Measurements from ENCODE around the gene RHOC.
A peak's percentile ranks its signal among the peaks of the same experiment; 100 is the strongest.

Gene RHOC

DNA sequence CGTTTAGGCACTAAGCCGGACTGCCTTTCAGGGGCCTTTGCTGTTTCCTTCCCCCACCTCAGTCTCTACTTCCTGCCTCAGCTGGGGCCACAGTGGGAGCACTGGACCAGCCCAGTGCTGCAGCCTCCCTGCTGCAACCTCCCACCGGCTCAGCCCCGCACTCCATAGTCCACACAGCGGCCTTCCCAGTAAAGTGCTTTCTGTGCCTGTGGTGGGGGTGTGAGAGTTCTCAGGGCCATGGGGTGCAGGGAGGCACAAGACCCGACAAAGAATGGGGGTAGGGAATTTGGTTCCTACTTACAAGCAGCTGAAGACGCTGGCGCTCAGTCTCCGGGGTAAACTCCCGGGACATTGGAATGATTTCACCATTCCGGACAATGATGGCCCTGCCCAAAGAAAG is 4.7 kb upstream of the RHOC start:
- no peak for FAIRE-seq
- TF ChIP-seq POLR2AphosphoS5 (IDR thresholded peaks at IDR 0.05; ENCODE audit: low read depth, low read length), result no peak
- no peak for TF ChIP-seq PAX5 (IDR thresholded peaks at IDR 0.05; ENCODE audit: insufficient read depth, low read length, severe bottlenecking)
- TF ChIP-seq POU2F2 (IDR thresholded peaks at IDR 0.05; ENCODE audit: low read depth, low read length), result no peak
- no peak for TF ChIP-seq TAF1 (IDR thresholded peaks at IDR 0.05; ENCODE audit: low read depth, low read length)
- no peak for TF ChIP-seq POLR2A (IDR thresholded peaks at IDR 0.05; ENCODE audit: low read depth, low read length)
- no peak for TF ChIP-seq SPI1 (IDR thresholded peaks at IDR 0.05; ENCODE audit: low read depth, low read length)
- DNase-seq (ENCODE audit: insufficient read length, low spot score), result no peak

DNA sequence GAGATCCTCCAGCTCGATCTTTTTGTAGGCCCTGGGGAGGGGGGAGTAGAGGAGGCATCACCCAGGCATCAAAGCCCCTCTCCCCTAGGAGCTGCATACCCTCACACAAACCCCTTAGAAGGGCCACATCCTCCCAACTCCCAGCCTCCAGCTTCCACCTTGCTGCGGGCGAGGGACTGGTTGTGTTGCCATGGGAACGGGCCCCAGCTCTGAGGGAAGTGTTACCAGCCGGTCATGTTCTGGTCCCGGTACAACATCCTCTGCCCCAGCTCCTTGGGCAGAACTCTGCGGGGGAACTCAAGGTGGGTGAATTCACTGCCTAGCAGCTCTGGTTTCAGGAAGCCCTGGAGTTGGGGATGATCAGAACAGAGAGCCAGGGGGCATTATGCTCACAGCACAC is 4.1 kb upstream of the RHOC start:
- FAIRE-seq (no peak), DNase-seq (ENCODE audit: insufficient read length, low spot score) (no peak)
- TF ChIP-seq POLR2AphosphoS5 (IDR thresholded peaks at IDR 0.05; ENCODE audit: low read depth, low read length), result no peak
- TF ChIP-seq POLR2A (IDR thresholded peaks at IDR 0.05; ENCODE audit: low read depth, low read length), result no peak
- no peak for TF ChIP-seq PAX5 (IDR thresholded peaks at IDR 0.05; ENCODE audit: insufficient read depth, low read length, severe bottlenecking)
- no peak for TF ChIP-seq SPI1 (IDR thresholded peaks at IDR 0.05; ENCODE audit: low read depth, low read length)
- TF ChIP-seq POU2F2 (IDR thresholded peaks at IDR 0.05; ENCODE audit: low read depth, low read length), result no peak
- TF ChIP-seq TAF1 (IDR thresholded peaks at IDR 0.05; ENCODE audit: low read depth, low read length), result no peak

DNA sequence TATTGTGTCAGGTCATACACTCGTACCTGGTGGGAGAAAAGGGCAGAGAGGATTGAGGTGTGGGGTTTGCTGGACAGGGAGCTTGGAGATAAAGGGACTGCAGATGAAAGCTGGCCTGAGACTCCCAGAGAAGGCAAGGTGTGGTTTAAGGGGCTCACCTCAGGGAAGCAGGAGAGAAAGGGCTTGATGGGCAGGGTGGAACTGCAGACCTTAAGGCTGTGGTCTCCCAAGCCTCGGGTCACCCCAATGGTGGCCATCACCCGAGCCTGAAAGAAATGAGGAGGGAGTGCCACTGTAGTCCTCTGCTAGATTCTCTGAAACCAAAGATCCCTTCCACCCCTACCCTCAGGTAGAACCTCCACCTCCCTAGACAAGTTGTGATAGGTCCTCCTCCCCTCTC is 3.7 kb upstream of the RHOC start:
- FAIRE-seq, result no peak
- no peak for TF ChIP-seq TAF1 (IDR thresholded peaks at IDR 0.05; ENCODE audit: low read depth, low read length)
- TF ChIP-seq POLR2AphosphoS5 (IDR thresholded peaks at IDR 0.05; ENCODE audit: low read depth, low read length), result no peak
- no peak for TF ChIP-seq PAX5 (IDR thresholded peaks at IDR 0.05; ENCODE audit: insufficient read depth, low read length, severe bottlenecking)
- no peak for TF ChIP-seq POU2F2 (IDR thresholded peaks at IDR 0.05; ENCODE audit: low read depth, low read length)
- no peak for TF ChIP-seq POLR2A (IDR thresholded peaks at IDR 0.05; ENCODE audit: low read depth, low read length)
- TF ChIP-seq SPI1 (IDR thresholded peaks at IDR 0.05; ENCODE audit: low read depth, low read length), result no peak
- DNase-seq (ENCODE audit: insufficient read length, low spot score), result no peak

DNA sequence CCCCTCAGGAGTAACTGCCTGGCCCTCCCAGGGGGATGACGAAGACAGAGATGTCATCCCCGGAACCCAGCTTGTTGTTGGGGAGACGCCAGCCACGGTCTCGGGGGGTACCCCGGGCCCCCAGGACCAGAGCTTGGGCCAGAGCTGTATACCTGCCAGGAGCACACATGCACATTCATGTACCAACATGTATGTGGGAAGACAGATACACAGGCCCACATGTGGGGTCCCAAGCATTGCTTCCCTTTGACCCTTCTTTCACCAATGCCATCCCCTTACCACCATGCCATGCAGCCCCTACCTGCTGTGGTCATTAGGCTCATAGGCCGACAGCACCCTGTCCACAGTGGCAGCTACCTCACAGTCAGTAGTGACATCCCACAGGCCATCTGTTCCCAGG is 3.2 kb upstream of the RHOC start:
- DNase-seq (ENCODE audit: insufficient read length, low spot score) (no peak), FAIRE-seq (no peak)
- TF ChIP-seq PAX5 (IDR thresholded peaks at IDR 0.05; ENCODE audit: insufficient read depth, low read length, severe bottlenecking) (no peak), SPI1 (IDR thresholded peaks at IDR 0.05; ENCODE audit: low read depth, low read length) (no peak), POLR2A (IDR thresholded peaks at IDR 0.05; ENCODE audit: low read depth, low read length) (no peak), POU2F2 (IDR thresholded peaks at IDR 0.05; ENCODE audit: low read depth, low read length) (no peak), TAF1 (IDR thresholded peaks at IDR 0.05; ENCODE audit: low read depth, low read length) (no peak), POLR2AphosphoS5 (IDR thresholded peaks at IDR 0.05; ENCODE audit: low read depth, low read length) (no peak)

DNA sequence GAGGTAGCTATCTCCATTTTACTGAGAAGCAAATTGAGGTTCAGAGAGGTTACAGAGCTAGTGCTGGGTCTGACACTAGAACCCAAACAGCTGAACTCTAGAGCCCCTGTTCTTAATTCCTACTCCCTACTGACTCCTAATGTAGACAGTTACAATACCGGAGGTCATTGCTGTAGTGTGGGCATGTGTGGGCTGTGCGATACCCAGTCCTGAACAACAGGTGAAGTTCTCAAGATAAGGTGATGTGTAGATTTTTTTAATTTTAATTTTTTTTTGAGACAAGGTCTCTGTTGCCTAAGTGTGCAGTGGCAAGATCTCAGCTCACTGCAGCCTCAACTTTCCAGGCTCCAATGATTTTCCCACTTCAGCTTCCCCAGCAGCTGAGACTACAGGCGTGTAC is 1.6 kb upstream of the RHOC start:
- no peak for TF ChIP-seq SPI1 (IDR thresholded peaks at IDR 0.05; ENCODE audit: low read depth, low read length)
- no peak for TF ChIP-seq POLR2A (IDR thresholded peaks at IDR 0.05; ENCODE audit: low read depth, low read length)
- no peak for TF ChIP-seq POU2F2 (IDR thresholded peaks at IDR 0.05; ENCODE audit: low read depth, low read length)
- TF ChIP-seq PAX5 (IDR thresholded peaks at IDR 0.05; ENCODE audit: insufficient read depth, low read length, severe bottlenecking), result no peak
- no peak for TF ChIP-seq TAF1 (IDR thresholded peaks at IDR 0.05; ENCODE audit: low read depth, low read length)
- no peak for TF ChIP-seq POLR2AphosphoS5 (IDR thresholded peaks at IDR 0.05; ENCODE audit: low read depth, low read length)
- no peak for DNase-seq (ENCODE audit: insufficient read length, low spot score)
- FAIRE-seq, result no peak

DNA sequence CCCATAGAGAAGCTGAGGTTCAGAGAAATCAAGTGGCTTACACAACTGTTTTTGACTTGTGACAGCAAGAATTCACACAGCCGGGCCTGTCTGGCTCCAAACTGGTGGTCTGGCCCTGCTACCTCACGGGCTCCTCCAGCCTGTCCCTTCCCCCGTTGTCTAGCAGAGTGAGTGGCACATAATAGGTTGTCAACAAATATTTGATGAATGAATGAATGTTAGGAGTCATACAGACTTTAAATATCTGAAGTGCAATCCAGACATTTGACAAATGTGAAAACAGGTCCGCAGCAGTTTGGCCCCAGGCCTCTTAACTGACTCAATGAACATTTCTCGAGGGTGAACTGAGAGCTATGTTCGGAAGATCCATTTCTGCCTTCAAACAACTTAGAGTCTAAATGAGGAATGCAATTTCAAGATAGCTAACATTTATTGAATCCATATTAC is 1.1 kb upstream of the RHOC start:
- FAIRE-seq, result no peak
- no peak for TF ChIP-seq POLR2A (IDR thresholded peaks at IDR 0.05; ENCODE audit: low read depth, low read length)
- TF ChIP-seq PAX5 (IDR thresholded peaks at IDR 0.05; ENCODE audit: insufficient read depth, low read length, severe bottlenecking), result no peak
- TF ChIP-seq TAF1 (IDR thresholded peaks at IDR 0.05; ENCODE audit: low read depth, low read length), result no peak
- TF ChIP-seq POLR2AphosphoS5 (IDR thresholded peaks at IDR 0.05; ENCODE audit: low read depth, low read length), result no peak
- no peak for TF ChIP-seq SPI1 (IDR thresholded peaks at IDR 0.05; ENCODE audit: low read depth, low read length)
- TF ChIP-seq POU2F2 (IDR thresholded peaks at IDR 0.05; ENCODE audit: low read depth, low read length), result no peak

DNA sequence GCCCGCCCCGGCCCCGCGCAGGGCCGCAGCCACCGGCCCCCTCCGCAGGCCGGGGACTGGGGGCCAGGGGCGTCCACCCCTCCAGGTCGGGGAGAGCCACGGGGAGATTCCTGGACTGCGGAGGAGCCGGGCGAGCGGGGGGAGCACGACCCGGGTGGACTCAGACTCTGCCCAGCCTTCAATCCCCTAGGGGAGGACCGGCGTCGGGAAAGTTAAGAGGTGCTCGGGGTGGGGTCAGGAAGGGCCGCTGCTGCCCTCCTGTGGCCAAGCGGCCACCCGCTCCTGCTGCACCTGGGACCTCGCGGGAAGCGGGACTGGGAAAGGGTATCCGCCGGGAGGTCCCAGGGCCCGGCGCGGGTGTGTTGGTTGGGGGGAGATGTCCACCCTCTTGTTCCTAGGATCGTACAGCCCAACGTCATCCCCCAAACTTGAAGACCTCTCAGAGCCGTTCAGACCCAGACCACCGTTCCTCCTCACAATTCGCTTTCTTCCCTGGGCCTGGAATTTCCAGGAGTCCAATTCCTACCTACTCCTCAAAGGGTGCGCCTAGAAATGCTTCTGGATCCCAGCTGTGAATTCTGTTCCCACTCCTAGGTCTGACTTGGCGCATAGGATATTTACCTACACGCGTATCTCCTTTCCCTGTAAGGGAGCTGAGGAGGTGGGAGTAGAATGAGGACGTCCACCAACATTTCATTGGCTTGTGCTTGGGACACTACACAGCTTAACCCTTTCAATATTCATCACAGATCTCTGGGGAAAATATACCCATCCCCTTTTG is 484 bp upstream of the RHOC start:
- peak; percentile 77 for DNase-seq (ENCODE audit: insufficient read length, low spot score)
- FAIRE-seq, result peak; percentile 16
- TF ChIP-seq POLR2AphosphoS5 (IDR thresholded peaks at IDR 0.05; ENCODE audit: low read depth, low read length) (no peak), TAF1 (IDR thresholded peaks at IDR 0.05; ENCODE audit: low read depth, low read length) (0 out of 2 replicates have a peak, but pooled peaks have one; percentile 16)

More for the DNA sequence above, 1.1 kb upstream of the RHOC start:
- DNase-seq (ENCODE audit: insufficient read length, low spot score), result no peak

DNA sequence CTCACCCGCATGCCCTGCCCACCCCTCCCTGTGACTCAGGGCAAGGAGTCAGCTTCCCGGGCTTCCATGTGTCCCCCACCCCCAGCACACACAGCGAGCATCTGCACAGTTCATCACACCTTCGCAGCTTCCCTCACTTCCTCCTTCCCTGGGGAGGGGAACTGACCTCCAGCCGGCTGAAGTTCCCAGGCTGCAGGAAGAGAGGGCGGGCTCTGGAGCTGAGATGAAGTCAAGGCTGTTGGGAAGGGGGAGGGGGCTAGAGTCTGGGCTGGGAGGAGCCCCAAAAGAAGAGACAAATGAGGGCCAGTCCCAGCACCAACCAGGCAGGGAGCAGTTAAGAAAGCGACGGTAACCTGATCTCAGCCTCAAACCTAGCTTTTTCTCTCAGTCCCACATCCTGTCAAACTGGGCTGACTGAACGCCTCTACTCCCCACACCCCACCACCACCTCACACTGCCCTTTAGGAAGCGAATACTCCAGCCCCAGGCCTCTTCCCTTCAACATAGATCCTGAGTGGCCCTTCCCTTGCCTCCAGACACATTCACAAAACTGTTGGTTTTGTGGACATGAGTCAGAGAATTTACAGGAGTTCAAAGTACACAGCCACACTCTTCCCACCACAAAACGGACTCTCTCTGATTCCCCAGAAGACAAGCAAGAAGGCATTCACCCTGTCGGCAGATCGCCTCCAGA is 1.8 kb downstream of the RHOC start:
- TF ChIP-seq PAX5 (IDR thresholded peaks at IDR 0.05; ENCODE audit: insufficient read depth, low read length, severe bottlenecking) (no peak), SPI1 (IDR thresholded peaks at IDR 0.05; ENCODE audit: low read depth, low read length) (peak; percentile 35), POLR2AphosphoS5 (IDR thresholded peaks at IDR 0.05; ENCODE audit: low read depth, low read length) (peak; percentile 77; the same call in 1 of the 2 replicates), POU2F2 (IDR thresholded peaks at IDR 0.05; ENCODE audit: low read depth, low read length) (no peak), POLR2A (IDR thresholded peaks at IDR 0.05; ENCODE audit: low read depth, low read length) (peak; percentile 68), TAF1 (IDR thresholded peaks at IDR 0.05; ENCODE audit: low read depth, low read length) (peak; percentile 63; the same call in 1 of the 2 replicates)
- peak; percentile 83 for DNase-seq (ENCODE audit: insufficient read length, low spot score)
- FAIRE-seq, result peak; percentile 77

DNA sequence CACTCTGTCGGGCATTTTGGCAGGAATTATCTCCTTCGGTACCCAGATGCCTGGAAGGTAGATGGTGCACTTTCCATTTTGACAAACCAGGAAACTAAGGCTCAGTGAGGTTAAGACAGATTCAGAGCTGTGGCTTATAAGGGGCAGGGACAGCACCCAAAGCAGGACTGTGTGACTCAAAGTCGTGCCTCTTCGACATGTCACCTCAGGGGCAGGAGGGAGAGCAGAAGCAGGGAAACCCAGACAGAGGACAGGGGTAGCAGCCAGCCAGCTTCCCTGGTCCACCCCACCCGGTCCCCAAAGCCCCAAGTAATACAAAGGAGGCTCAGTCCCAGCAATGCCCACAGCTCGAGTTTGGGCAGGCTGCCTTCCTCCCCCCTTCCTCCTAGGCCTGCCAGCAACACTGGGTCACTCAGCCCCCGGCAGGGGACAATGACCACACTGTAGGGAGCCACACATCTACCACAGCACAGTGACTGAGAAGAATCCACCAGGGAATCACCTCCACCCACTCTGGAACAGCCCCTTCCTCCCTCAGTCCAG is 2.5 kb downstream of the RHOC start:
- no peak for FAIRE-seq
- DNase-seq (ENCODE audit: insufficient read length, low spot score), result no peak
- no peak for TF ChIP-seq POLR2A (IDR thresholded peaks at IDR 0.05; ENCODE audit: low read depth, low read length)
